ENCODE measurements around the gene CENPB.
"Not testable (repeated sequence)": the region's sequence is repeated elsewhere in the genome, so short reads cannot be mapped to it uniquely, and the experiment has no call there.

The CENPB gene

DNA sequence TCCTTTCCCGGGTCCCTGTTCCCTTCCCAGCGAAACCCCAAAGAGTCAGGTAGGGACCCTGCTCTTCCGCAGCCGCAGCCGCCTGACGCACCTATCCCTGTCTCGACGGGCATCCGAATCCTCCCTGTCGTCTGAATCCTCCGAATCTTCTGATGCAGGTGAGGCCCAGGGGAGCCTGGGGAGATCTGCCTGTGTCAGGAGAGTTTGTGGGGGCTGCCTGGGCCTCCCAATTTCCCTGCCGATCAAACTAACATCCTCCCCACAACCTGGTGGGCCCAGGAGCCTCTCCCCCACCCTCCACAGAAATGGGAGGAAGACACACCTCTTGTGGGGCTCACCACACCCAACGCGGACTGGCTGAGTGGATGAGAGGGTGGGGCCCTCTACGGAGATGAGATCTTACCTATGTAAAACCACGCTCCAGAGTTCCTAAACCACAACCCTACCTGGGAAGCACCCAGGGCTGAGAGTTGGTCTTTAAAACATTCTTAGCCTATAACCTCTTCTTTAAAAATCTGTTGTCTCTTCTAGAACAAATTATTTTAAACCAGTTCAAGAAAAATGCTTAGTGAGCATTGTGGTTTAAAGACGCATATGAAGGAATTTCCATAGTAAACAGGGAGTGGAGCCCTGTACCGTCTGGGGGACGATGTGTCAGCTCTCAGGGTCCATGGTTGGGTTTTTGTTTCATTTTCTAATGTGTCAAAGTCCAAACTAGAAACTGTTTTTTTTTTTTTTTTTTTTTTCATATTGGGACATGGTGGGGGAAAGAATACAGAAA, 11.2 kb upstream of the CENPB start:
- TF ChIP-seq EZH2 (IDR thresholded peaks at IDR 0.05) (no peak), FOXP2 (optimal IDR thresholded peaks at IDR 0.05; ENCODE audit: control extremely low read depth, extremely low read length, insufficient read depth) (no peak), POLR2AphosphoS5 (IDR thresholded peaks at IDR 0.05; ENCODE audit: borderline replicate concordance, low read depth, low read length) (no peak)
- Histone ChIP-seq H3K27ac (peak overlapping the region; percentile 70), H3K4me3 (peak overlapping the region; percentile 92), H3K36me3 (ENCODE audit: insufficient read depth, low read length) (peaks cover 48% of the 10 kb centered on the region), H3K9me3 (ENCODE audit: low read depth, low read length) (no peaks in the 10 kb centered on the region), H3K9ac (ENCODE audit: insufficient read length) (peak overlapping the region; percentile 88)
- no peak for DNase-seq (ENCODE audit: low read depth, low spot score)

- Histone ChIP-seq H3K27ac (peak overlapping the region; percentile 70; the same call in 1 of the 2 replicates), H3K36me3 (ENCODE audit: insufficient read depth, low read length) (peaks cover 42% of the 10 kb centered on the region), H3K4me3 (peak overlapping the region; percentile 92), H3K9me3 (ENCODE audit: low read depth, low read length) (no peaks in the 10 kb centered on the region), H3K9ac (ENCODE audit: insufficient read length) (peak overlapping the region; percentile 88)
- no peak for DNase-seq (ENCODE audit: low read depth, low spot score)
- TF ChIP-seq POLR2AphosphoS5 (IDR thresholded peaks at IDR 0.05; ENCODE audit: borderline replicate concordance, low read depth, low read length) (no peak; the same call in 1 of the 2 replicates), FOXP2 (optimal IDR thresholded peaks at IDR 0.05; ENCODE audit: control extremely low read depth, extremely low read length, insufficient read depth) (no peak), EZH2 (IDR thresholded peaks at IDR 0.05) (no peak)
Measured at GRCh38 chr20:3797226-3797545, 10.6 kb upstream of the CENPB start.

GRCh38 chr20:3796477-3797225, 10.1 kb upstream of the CENPB start:
- TF ChIP-seq FOXP2 (optimal IDR thresholded peaks at IDR 0.05; ENCODE audit: control extremely low read depth, extremely low read length, insufficient read depth) (no peak), POLR2AphosphoS5 (IDR thresholded peaks at IDR 0.05; ENCODE audit: borderline replicate concordance, low read depth, low read length) (no peak), EZH2 (IDR thresholded peaks at IDR 0.05) (no peak)
- no peak for DNase-seq (ENCODE audit: low read depth, low spot score)
- peak overlapping the region; percentile 70; the same call in 1 of the 2 replicates for H3K27ac ChIP-seq

GRCh38 chr20:3795511-3796468, 9.2 kb upstream of the CENPB start, which contains the start of gene CDC25B:
TSS of gene CDC25B (plus strand) at chr20:3796310. CDS start at chr20:3796532, 222 bp downstream.
- H3K4me3 ChIP-seq: peak within 1 kb of the TSS; percentile 92

More at GRCh38 chr20:3796477-3797225, 10.1 kb upstream of the CENPB start:
- peak overlapping the region; percentile 92 for H3K4me3 ChIP-seq
- peaks cover 37% of the 10 kb centered on the region for H3K36me3 ChIP-seq (ENCODE audit: insufficient read depth, low read length)
- peak overlapping the region; percentile 88 for H3K9ac ChIP-seq (ENCODE audit: insufficient read length)
- H3K9me3 ChIP-seq (ENCODE audit: low read depth, low read length): no peaks in the 10 kb centered on the region

GRCh38 chr20:3794701-3795420, 8.3 kb upstream of the CENPB start:
- no peak for DNase-seq (ENCODE audit: low read depth, low spot score)
- no peaks in the 10 kb centered on the region for H3K9me3 ChIP-seq (ENCODE audit: low read depth, low read length)
- TF ChIP-seq FOXP2 (optimal IDR thresholded peaks at IDR 0.05; ENCODE audit: control extremely low read depth, extremely low read length, insufficient read depth) (no peak), POLR2AphosphoS5 (IDR thresholded peaks at IDR 0.05; ENCODE audit: borderline replicate concordance, low read depth, low read length) (no peak), EZH2 (IDR thresholded peaks at IDR 0.05) (no peak)
- H3K27ac ChIP-seq: no peak overlapping the region
- H3K36me3 ChIP-seq (ENCODE audit: insufficient read depth, low read length): peaks cover 19% of the 10 kb centered on the region
- H3K9ac ChIP-seq (ENCODE audit: insufficient read length): no peak overlapping the region
- no peak overlapping the region for H3K4me3 ChIP-seq

More at GRCh38 chr20:3795511-3796468, 9.2 kb upstream of the CENPB start, which contains the start of gene CDC25B:
- H3K9ac ChIP-seq (ENCODE audit: insufficient read length): peak within 1 kb of the TSS; percentile 88
- peak within 1 kb of the TSS; percentile 70 for H3K27ac ChIP-seq
- no peak for DNase-seq (ENCODE audit: low read depth, low spot score)
- H3K9me3 ChIP-seq (ENCODE audit: low read depth, low read length): no peaks in the 10 kb centered on the region
- TF ChIP-seq POLR2AphosphoS5 (IDR thresholded peaks at IDR 0.05; ENCODE audit: borderline replicate concordance, low read depth, low read length) (peak; percentile 87), FOXP2 (optimal IDR thresholded peaks at IDR 0.05; ENCODE audit: control extremely low read depth, extremely low read length, insufficient read depth) (no peak)
- H3K36me3 ChIP-seq (ENCODE audit: insufficient read depth, low read length): peaks cover 28% of the 10 kb centered on the region

DNA sequence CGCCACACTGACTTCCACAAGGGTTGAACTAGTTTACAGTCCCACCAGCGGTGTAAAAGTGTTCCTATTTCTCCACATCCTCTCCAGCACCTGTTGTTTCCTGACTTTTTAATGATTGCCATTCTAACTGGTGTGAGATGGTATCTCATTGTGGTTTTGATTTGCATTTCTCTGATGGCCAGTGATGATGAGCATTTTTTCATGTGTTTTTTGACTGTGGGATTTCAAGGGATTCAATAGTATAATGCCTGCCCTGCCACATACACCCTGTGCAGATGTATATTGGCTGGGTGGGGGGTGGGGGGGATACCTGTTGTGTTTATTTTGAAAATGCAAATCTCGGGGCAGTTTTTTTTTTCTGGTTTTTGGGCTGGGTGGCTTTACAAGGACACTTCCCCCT, 7.6 kb upstream of the CENPB start:
- H3K36me3 ChIP-seq (ENCODE audit: insufficient read depth, low read length): peaks cover 14% of the 10 kb centered on the region
- H3K9ac ChIP-seq (ENCODE audit: insufficient read length); H3K27ac ChIP-seq; DNase-seq (ENCODE audit: low read depth, low spot score); H3K9me3 ChIP-seq (ENCODE audit: low read depth, low read length); H3K4me3 ChIP-seq: not testable (repeated sequence)

GRCh38 chr20:3789201-3789600, 2.7 kb upstream of the CENPB start:
- not testable (repeated sequence) for DNase-seq (ENCODE audit: low read depth, low spot score); H3K9ac ChIP-seq (ENCODE audit: insufficient read length); H3K4me3 ChIP-seq; H3K27ac ChIP-seq; H3K9me3 ChIP-seq (ENCODE audit: low read depth, low read length)
- peaks cover 14% of the 10 kb centered on the region for H3K36me3 ChIP-seq (ENCODE audit: insufficient read depth, low read length)
